Choroid plexus epithelial cell (primary cell): ENCODE data around the gene ZSCAN29.

ENCODE experiments used
- DNase-seq: peaks from one replicate; pipeline ENCODE4 v3.0.0-alpha.2; 2010; ENCODE audit warnings: low read depth
- H3K4me3 ChIP-seq: 2 replicates; pipeline ENCODE4 v1.5.1; 2011; ENCODE audit warnings: low read depth, mild to moderate bottlenecking, control low read depth, low read length, moderate library complexity
- CTCF ChIP-seq: conservative IDR thresholded peaks from 2 replicates; pipeline ENCODE4 v1.5.1; 2011; ENCODE audit warnings: low read depth, mild to moderate bottlenecking, control low read depth, inconsistent platforms, low read length, moderate library complexity

Gene ZSCAN29

DNA sequence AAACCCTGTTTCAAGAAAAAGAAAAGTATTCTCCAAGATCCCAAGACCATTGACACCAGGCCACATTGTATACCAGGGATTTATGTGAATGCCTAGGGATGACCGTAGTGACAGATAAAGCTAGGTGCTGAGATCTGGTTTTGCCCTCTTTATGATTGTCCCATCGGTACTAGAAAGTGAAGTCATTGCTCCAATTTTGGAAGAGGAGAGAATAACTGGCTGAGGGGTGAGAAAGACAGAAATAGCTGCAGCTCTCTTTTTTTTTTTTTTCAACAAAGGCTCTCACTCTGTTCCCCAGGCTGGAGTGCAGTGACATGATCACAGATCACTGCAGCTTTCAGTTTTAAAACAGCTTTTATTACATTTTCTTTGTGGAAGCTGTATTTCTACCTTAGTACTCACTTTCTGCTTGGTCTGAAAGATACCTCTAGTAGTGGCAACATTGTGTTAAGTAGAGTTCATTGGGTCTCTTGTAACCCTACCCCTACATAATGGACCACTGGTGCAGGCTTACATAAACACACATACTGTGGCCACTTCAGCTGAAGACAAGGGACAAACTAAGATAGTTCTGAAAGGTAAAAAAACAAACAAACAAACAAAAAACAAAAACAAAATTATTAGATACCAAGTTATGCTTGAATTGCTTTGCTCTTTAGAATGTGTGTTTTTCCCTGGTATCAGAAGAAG is 18.0 kb downstream of the ZSCAN29 start:
- no peak for TF ChIP-seq CTCF
- H3K4me3 ChIP-seq: no peak overlapping the region
- no peak for DNase-seq

DNA sequence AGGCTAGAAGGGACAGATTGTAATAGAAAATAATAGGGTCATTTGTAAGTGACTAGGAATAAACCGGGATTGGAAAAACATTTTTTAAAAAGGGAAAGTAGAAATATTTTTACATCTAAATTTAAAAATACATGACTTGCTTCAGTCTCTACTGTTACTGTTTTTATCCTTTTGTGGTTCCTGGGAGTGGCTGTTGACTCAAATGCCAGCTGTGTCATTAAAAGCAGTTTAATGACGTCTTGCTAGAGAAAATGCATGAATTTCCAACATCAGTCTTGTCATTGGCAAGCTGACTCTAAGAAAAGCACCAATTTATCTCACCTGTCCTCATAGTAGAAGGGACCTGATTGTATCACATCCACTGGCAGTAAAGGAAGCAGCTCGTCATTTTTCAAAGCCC is 23.7 kb downstream of the ZSCAN29 start:
- no peak overlapping the region for H3K4me3 ChIP-seq
- TF ChIP-seq CTCF: no peak
- DNase-seq: no peak

- DNase-seq: no peak
- TF ChIP-seq CTCF: no peak
- no peak overlapping the region for H3K4me3 ChIP-seq
These were observed 24.5 kb downstream of the ZSCAN29 start for GRCh38 chr15:43346305-43346704.

GRCh38 chr15:43330780-43331087 is 40.1 kb downstream of the ZSCAN29 start:
- no peak for TF ChIP-seq CTCF
- no peak for DNase-seq
- peak overlapping the region; percentile 86 for H3K4me3 ChIP-seq

DNA sequence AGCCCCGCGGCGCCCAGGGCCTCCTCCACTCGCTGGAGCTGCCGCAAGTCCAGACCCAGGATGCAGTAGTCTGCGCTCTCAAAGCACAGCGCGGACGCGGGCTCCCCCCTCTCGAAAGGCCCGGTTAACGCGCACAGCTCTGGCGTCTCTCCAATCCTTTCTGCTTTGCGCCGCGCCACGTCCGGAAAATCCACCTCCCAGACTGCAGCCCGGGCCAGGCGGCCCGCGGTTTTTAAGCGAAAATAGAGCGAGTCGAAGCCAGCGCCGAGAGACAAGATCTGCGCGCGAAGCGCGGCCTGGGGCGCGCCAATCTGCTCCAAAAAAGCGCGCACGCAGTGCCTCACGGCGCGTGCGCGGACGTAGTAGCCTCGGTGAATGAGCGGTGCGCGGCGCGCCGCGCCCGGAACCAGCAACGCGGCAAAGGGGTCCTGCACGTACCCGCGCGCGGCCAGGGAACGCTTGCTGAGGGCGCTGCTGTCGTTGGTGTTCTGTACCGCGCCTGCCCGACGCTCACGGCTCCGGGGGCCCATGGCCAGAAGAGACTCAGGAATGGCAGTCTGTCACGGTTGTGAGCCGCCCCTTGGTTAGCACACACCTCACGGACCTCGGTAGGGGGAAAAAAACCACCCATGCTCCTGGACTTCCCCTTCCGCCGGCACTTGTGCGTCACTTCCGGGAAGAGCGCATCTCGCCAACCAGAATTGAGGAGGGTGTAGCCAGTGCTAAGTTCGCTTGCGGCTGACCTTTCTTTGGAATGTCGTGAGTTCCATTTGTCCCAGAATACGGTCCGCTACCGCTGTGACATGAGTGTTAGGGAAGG is 40.7 kb downstream of the ZSCAN29 start, which contains the start of gene LCMT2:
Gene LCMT2 (minus strand): TSS at position 614 of the 820 bp plus-strand sequence. CDS start 84 bp downstream, at position 530.
- peak within 1 kb of the TSS; percentile 86 for H3K4me3 ChIP-seq
- DNase-seq: peak; percentile 94
- no peak for TF ChIP-seq CTCF

GRCh38 chr15:43329217-43329959 is 41.5 kb downstream of the ZSCAN29 start:
- DNase-seq: peak; percentile 68
- H3K4me3 ChIP-seq: peak overlapping the region; percentile 86
- TF ChIP-seq CTCF: no peak
